GF-D8 (cell line): Measurements from ENCODE around the gene KIF26A.

ENCODE experiments used
- DNase-seq: peaks from one replicate; lab custom pipeline; 2025; lab: John Stamatoyannopoulos, UW

The KIF26A gene

GRCh38 chr14:104209985-104210816 is 71.8 kb downstream of the KIF26A start:
- DNase-seq: no peak

DNA sequence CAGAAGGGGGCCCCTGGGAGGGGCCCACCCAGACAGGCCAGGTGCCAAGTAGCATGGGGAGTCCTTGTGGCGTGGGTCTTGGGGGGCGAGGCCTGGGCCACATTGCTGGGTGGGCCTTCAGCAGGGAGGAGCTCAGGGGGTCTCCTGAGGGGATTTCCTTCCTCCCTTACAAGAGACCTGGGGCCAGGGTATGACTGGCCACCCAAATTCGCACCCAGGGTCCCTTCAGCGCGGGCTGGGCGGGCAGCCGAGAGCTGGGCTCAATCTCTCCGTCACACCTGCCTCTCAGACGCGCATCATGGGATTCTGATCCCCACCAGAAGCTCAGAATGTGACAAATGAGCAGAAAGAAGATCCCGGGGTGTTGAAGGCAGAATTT is 72.4 kb downstream of the KIF26A start:
- DNase-seq: no peak

DNA sequence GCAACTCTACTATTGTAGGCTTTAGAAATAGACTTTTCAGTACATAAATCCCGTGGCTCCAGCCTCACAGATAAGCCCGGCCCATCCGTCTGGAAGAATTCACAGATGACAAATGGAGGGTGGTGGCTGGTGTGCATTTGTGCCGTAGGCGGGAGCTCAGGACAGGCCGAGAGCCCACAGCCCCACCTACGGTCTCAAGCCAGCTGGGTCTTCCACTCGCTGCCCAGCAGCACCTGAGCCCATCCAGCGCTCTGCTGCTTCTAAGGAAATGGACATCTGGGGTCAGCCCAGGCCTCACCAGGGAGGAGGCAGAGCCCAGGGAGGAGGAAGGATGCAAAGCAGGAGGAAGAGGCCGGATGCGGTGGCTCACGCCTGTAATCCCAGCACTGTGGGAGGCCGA is 72.8 kb downstream of the KIF26A start:
- DNase-seq: no peak

- no peak for DNase-seq
Observed at GRCh38 chr14:104211741-104212140, 73.4 kb downstream of the KIF26A start.

GRCh38 chr14:104212206-104213095 is 74.1 kb downstream of the KIF26A start:
- DNase-seq: no peak

DNA sequence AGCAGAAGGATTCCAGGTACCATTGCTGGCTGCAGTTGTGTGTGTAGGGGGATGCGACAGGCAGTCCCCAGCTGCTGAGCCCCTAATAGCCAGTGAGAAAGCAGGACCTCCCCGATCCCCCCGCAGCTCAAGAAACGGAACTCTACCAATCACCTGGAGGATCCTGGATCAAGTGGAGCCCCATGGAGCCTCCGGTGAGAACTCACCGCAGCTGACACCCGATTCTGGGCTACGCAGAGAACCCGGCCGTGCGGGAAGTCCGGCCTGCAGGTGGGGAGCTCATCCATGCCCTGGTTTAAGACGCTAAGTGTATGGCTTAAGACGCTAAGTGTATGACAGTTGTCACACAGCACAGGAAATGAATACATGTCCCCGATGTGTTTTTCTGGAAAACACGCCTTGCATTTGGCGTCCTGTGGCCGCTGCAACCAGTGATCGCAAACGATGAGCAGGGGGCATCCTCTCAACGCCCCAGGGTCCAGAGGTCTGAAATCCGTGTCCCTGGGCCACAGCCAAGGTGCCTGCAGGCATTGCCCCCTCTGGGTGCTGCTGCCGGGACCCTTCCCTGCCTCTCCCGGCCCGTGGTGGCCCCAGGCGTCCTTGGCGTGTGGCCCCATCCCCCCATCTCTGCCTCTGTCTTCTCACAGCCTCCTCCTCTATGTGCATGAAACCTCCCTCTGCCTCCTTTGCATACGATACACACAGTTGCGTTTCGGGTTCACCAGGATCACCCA is 75.1 kb downstream of the KIF26A start:
- no peak for DNase-seq

DNA sequence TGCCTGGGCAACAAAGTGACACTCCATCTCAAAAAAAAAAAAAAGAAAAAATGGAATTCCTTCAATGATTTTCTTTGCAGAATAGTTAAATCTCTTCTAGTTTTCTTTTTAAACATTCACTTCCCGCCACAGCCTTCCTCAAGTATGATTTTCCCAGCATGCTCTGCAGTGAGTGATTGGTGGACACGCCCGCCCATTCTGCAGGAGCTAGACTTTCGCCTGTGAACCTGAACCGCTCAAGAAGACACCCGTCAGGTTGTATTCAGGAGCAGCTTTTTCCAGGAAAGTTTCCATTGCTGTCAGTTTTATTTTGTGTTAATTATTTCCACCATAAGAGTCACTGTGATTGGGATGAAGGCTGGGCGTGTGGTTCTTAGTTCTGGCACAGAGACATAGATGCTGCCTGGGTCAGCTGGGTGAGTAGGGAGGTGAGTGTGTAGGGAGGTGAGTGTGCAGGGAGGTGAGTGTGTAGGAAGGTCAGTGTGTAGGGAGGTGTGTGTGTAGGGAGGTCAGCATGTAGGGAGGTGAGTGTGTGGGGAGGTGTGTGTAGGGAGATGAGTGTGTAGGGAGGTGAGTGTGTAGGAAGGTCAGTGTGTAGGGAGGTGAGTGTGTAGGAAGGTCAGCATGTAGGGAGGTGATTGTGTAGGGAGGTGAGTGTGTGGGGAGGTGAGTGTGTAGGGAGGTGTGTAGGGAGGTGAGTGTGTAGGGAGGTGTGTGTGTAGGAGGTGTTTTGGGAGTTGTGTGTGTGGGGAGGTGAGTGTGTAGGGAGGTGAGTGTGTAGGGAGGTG is 76.2 kb downstream of the KIF26A start:
- no peak for DNase-seq

GRCh38 chr14:104215706-104216334 is 77.4 kb downstream of the KIF26A start:
- DNase-seq: no peak

GRCh38 chr14:104216457-104216856 is 78.1 kb downstream of the KIF26A start:
- DNase-seq: no peak

- no peak for DNase-seq
Observed at GRCh38 chr14:104217486-104218360, 79.3 kb downstream of the KIF26A start.

DNA sequence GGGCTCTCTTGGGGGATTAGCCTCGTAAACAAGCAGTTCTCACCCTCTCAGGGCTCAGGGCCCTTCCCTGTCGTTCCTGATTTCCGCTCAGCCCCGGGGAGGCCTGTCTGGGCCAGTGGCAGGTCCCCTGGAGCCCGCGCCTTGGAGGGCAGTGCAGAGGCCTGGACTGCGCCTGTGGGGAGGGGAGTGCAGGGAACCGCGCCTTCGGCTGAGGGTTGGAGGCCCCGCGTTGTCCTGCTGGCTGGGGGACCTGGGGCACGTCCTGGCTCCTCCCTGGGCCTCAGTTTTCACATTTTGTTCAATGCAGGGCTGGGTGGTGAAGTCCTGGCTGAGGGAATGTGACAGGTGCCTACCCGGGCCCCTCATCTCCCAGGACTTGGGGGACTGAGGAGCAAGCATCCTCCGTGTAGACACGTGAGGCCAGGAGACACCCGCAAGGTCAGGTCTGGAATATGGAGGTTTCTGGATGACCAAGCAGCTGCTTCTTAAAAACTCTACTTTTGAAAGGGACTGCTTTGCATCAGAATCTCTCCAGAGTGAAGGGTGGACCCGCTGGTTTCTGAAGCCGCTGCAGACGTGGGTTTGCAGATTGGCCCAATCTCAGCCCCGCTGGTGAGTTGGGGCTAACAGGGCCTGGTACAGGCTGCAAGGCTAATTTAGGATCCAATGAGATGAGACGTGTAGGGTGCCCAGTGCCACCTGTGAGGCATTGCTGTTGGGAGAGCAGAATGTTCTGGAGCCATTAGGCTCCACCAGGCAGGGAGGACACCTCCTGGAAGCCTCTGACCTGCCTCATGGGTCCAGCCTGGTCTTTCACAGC is 80.2 kb downstream of the KIF26A start:
- no peak for DNase-seq

- DNase-seq: no peak
Observed at GRCh38 chr14:104219731-104220214, 81.4 kb downstream of the KIF26A start.

DNA sequence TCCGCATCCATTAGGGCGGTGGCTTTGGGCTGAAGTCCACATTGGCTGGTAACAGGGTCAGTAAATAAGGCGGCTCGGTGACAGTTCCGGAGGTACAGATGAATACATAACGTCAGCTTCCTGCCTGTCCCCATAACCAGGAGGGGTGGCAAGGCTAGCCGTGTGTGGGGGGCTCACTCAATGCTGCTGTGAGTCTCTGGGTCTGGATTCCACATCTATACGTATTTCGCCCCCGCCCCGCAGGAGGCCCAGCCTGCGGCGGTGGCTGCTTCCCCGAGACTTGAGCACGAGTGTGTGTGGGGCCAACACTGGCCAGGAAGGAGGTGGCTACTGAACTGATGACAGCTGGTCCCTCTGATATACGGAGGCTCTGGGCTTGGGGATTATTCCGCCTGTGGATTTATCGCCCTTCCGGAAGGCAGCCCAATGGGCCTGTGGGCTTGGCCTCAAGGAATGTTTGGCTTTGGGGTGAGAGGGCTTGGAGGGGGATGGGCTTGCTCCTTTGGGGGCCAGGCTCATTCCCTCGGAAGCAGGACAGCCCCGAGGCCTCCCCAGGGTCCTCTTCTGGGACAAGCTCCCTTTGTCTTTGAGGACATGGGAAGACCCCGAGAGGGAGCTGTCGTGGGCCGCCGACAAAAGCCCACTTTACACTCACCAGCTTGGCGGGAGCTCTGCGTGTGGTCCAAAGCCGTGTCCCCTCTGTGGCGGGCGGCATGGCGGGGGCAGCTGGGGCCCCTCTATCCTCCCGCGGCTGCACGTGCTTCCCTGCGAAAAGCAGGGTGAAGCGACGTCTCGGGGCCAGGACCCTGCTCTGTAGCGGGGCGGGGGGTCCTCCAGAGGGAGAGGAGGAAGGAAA is 82.1 kb downstream of the KIF26A start:
- DNase-seq: no peak

GRCh38 chr14:104221071-104221625 is 82.8 kb downstream of the KIF26A start:
- no peak for DNase-seq

- DNase-seq: no peak
Observed at GRCh38 chr14:104221636-104222369, 83.4 kb downstream of the KIF26A start.

DNA sequence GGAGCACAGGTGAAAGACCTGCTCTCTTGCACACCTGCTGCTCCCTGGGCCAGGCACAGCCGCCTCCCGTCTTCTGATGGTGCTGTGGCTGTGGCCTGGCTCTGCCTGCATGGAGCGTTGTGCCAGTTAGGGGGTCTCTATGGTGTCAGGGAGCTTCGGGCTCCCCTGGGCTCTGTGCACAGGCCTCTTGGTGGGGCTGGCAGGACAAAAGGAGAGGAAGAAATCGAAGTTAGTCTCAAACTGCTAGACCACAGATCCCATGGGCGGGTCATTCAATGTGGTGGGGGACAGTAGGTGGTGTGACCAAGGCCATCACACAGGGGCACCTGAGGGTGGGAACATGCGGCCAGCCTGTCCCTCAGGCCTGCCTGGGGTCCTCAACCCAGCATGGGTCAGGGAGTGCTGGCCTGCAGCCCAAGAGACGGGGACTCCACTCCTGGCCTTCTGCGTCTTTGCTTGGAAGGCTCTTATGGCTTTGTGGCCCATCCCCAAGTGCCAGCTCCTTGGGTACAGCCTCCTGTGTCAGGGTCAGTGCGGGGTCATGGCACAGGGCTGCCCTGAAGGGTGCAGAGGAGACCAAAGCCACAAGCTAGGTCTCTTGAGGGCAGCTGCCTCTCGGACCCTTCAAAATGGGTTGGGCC is 84.1 kb downstream of the KIF26A start:
- no peak for DNase-seq
